ENCODE measurements around the gene UBTD2. TPM values are rescaled to one million over a fixed set of nuclear protein-coding genes. Genes with fewer than 3 reads are reported as not detected.
"Not testable (repeated sequence)": the region's sequence is repeated elsewhere in the genome, so short reads cannot be mapped to it uniquely, and the experiment has no call there.

UBTD2 gene
- total RNA-seq, 3 donors from 2014 or later (not counting 1 experiment from before 2014, with no cell fraction given), result 1.7 to 3.3 (median 2.6) TPM

DNA sequence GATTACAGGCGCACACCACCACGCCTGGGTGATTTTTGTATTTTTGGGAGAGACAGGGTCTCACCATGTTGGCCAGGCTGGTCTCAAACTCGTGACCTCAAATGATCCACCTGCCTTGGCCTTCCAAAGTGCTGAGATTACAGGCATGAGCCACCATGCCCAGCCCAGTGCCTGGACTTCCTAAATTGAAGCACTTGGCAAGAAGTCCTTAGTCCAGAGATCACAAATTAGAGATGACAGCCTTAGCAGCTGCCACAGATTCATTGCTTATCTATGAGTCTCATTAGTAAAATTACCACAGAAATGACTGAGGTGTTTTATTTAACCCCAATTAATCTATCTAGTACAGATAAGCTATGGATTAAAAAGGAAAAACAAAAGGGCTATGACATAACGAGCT, 70.4 kb downstream of the UBTD2 start:
- intact Hi-C loops (cut with micrococcal nuclease), result no loop called here
- TF ChIP-seq, protein P1, sequence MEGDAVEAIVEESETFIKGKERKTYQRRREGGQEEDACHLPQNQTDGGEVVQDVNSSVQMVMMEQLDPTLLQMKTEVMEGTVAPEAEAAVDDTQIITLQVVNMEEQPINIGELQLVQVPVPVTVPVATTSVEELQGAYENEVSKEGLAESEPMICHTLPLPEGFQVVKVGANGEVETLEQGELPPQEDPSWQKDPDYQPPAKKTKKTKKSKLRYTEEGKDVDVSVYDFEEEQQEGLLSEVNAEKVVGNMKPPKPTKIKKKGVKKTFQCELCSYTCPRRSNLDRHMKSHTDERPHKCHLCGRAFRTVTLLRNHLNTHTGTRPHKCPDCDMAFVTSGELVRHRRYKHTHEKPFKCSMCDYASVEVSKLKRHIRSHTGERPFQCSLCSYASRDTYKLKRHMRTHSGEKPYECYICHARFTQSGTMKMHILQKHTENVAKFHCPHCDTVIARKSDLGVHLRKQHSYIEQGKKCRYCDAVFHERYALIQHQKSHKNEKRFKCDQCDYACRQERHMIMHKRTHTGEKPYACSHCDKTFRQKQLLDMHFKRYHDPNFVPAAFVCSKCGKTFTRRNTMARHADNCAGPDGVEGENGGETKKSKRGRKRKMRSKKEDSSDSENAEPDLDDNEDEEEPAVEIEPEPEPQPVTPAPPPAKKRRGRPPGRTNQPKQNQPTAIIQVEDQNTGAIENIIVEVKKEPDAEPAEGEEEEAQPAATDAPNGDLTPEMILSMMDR (IDR thresholded peaks at IDR 0.05), result no peak
- no peaks in the 10 kb centered on the region for H3K27me3 Mint-ChIP-seq (ENCODE audit: low read depth in 2 of 2)
- H3K4me1 Mint-ChIP-seq, result peaks cover 0 to 2% of the 10 kb centered on the region in 2 donors
- Histone ChIP-seq H3K9me3 (ENCODE audit: control insufficient read depth, insufficient read depth, low read length) (no peaks in the 10 kb centered on the region), H3K27ac (ENCODE audit: low read length) (no peak overlapping the region), H3K4me1 (ENCODE audit: control insufficient read depth, insufficient read depth, low read length) (no peaks in the 10 kb centered on the region), H3K27me3 (ENCODE audit: control insufficient read depth, insufficient read depth, low read length) (no peaks in the 10 kb centered on the region), H3K36me3 (ENCODE audit: control insufficient read depth, insufficient read depth, low read length) (peaks cover 6% of the 10 kb centered on the region), H3K4me3 (ENCODE audit: low read length) (no peak overlapping the region)
- 93% methylated on average over 3 of the region's 4 CpGs for WGBS (ENCODE audit: insufficient coverage)
- no peaks in the 10 kb centered on the region for H3K9me3 Mint-ChIP-seq
- H3K4me3 Mint-ChIP-seq, result no peak overlapping the region
- H3K36me3 Mint-ChIP-seq, result peaks cover 6% of the 10 kb centered on the region
- ATAC-seq, result no peak
- DNase-seq, result no peak
- H3K27ac Mint-ChIP-seq, result no peak overlapping the region

- Histone ChIP-seq H3K4me1 (ENCODE audit: control insufficient read depth, insufficient read depth, low read length) (no peaks in the 10 kb centered on the region), H3K9me3 (ENCODE audit: control insufficient read depth, insufficient read depth, low read length) (no peaks in the 10 kb centered on the region), H3K4me3 (ENCODE audit: low read length) (no peak overlapping the region), H3K36me3 (ENCODE audit: control insufficient read depth, insufficient read depth, low read length) (peaks cover 6% of the 10 kb centered on the region), H3K27ac (ENCODE audit: low read length) (no peak overlapping the region), H3K27me3 (ENCODE audit: control insufficient read depth, insufficient read depth, low read length) (no peaks in the 10 kb centered on the region)
- TF ChIP-seq, protein P1 (IDR thresholded peaks at IDR 0.05), result no peak
- no peak overlapping the region for H3K4me3 Mint-ChIP-seq
- ATAC-seq (no peak), DNase-seq (no peak)
- H3K27me3 Mint-ChIP-seq (ENCODE audit: low read depth in 2 of 2), result no peaks in the 10 kb centered on the region
- peaks cover 6% of the 10 kb centered on the region for H3K36me3 Mint-ChIP-seq
- H3K27ac Mint-ChIP-seq, result no peak overlapping the region
- H3K9me3 Mint-ChIP-seq, result no peaks in the 10 kb centered on the region
- 96% methylated on average over 8 of the region's 8 CpGs for WGBS (ENCODE audit: insufficient coverage)
- intact Hi-C loops (cut with micrococcal nuclease), result no loop called here
- peaks cover 10 to 15% of the 10 kb centered on the region in 2 donors for H3K4me1 Mint-ChIP-seq
Observed at GRCh38 chr5:172211676-172212075, 71.9 kb downstream of the UBTD2 start.

GRCh38 chr5:172209714-172210113, 73.8 kb downstream of the UBTD2 start:
- H3K27me3 Mint-ChIP-seq (ENCODE audit: low read depth in 2 of 2), result no peaks in the 10 kb centered on the region
- H3K4me1 Mint-ChIP-seq, result peaks cover 10 to 15% of the 10 kb centered on the region in 2 donors
- H3K4me3 Mint-ChIP-seq, result no peak overlapping the region
- TF ChIP-seq, protein P1 (IDR thresholded peaks at IDR 0.05), result no peak
- Histone ChIP-seq H3K4me3 (ENCODE audit: low read length) (no peak overlapping the region), H3K27me3 (ENCODE audit: control insufficient read depth, insufficient read depth, low read length) (no peaks in the 10 kb centered on the region), H3K27ac (ENCODE audit: low read length) (no peak overlapping the region), H3K9me3 (ENCODE audit: control insufficient read depth, insufficient read depth, low read length) (no peaks in the 10 kb centered on the region), H3K4me1 (ENCODE audit: control insufficient read depth, insufficient read depth, low read length) (no peaks in the 10 kb centered on the region), H3K36me3 (ENCODE audit: control insufficient read depth, insufficient read depth, low read length) (peaks cover 6% of the 10 kb centered on the region)
- peaks cover 6% of the 10 kb centered on the region for H3K36me3 Mint-ChIP-seq
- WGBS (ENCODE audit: insufficient coverage), result 98% methylated on average over 2 of the region's 2 CpGs
- H3K9me3 Mint-ChIP-seq, result no peaks in the 10 kb centered on the region
- intact Hi-C loops (cut with micrococcal nuclease), result no loop called here
- H3K27ac Mint-ChIP-seq, result no peak overlapping the region
- ATAC-seq (no peak), DNase-seq (no peak)

GRCh38 chr5:172207511-172207910, 76.1 kb downstream of the UBTD2 start:
- Histone ChIP-seq H3K27ac (ENCODE audit: low read length) (no peak overlapping the region), H3K4me1 (ENCODE audit: control insufficient read depth, insufficient read depth, low read length) (no peaks in the 10 kb centered on the region), H3K27me3 (ENCODE audit: control insufficient read depth, insufficient read depth, low read length) (no peaks in the 10 kb centered on the region), H3K36me3 (ENCODE audit: control insufficient read depth, insufficient read depth, low read length) (peaks cover 6% of the 10 kb centered on the region), H3K4me3 (ENCODE audit: low read length) (no peak overlapping the region), H3K9me3 (ENCODE audit: control insufficient read depth, insufficient read depth, low read length) (no peaks in the 10 kb centered on the region)
- ATAC-seq (no peak), DNase-seq (no peak)
- no peak overlapping the region for H3K27ac Mint-ChIP-seq
- H3K4me1 Mint-ChIP-seq, result peaks cover 10 to 15% of the 10 kb centered on the region in 2 donors
- H3K27me3 Mint-ChIP-seq (ENCODE audit: low read depth in 2 of 2), result no peaks in the 10 kb centered on the region
- intact Hi-C loops (cut with micrococcal nuclease), result no loop called here
- H3K4me3 Mint-ChIP-seq, result no peak overlapping the region
- H3K9me3 Mint-ChIP-seq, result no peaks in the 10 kb centered on the region
- H3K36me3 Mint-ChIP-seq, result peaks cover 6% of the 10 kb centered on the region
- no CpG with 5 or more reads among the region's 3 CpGs for WGBS (ENCODE audit: insufficient coverage)
- TF ChIP-seq, protein P1 (IDR thresholded peaks at IDR 0.05), result no peak

GRCh38 chr5:172205984-172206383, 77.6 kb downstream of the UBTD2 start:
- H3K4me3 ChIP-seq (ENCODE audit: low read length); H3K36me3 Mint-ChIP-seq; H3K4me3 Mint-ChIP-seq; intact Hi-C loops (cut with micrococcal nuclease); DNase-seq; H3K36me3 ChIP-seq (ENCODE audit: control insufficient read depth, insufficient read depth, low read length); H3K27ac Mint-ChIP-seq; H3K27me3 Mint-ChIP-seq (ENCODE audit: low read depth in 2 of 2); H3K9me3 ChIP-seq (ENCODE audit: control insufficient read depth, insufficient read depth, low read length); H3K4me1 ChIP-seq (ENCODE audit: control insufficient read depth, insufficient read depth, low read length); H3K9me3 Mint-ChIP-seq; H3K27me3 ChIP-seq (ENCODE audit: control insufficient read depth, insufficient read depth, low read length); ATAC-seq; H3K27ac ChIP-seq (ENCODE audit: low read length): not testable (repeated sequence)
- peaks cover 10 to 15% of the 10 kb centered on the region in 2 donors for H3K4me1 Mint-ChIP-seq
- 80% methylated on average over 8 of the region's 11 CpGs for WGBS (ENCODE audit: insufficient coverage)

Data from natural killer cell (primary cell).